NCI-H128 (cell line): ENCODE measurements around the gene TMEM163.
"Not testable (repeated sequence)": the region's sequence is repeated elsewhere in the genome, so short reads cannot be mapped to it uniquely, and the experiment has no call there.

ENCODE experiments used
- DNase-seq: peaks from one replicate; lab custom pipeline; 2025; ENCODE audit not compliant: unreplicated experiment; lab: John Stamatoyannopoulos, UW

TMEM163 gene

GRCh38 chr2:134718817-134719814 lies at the start of gene TMEM163:
Gene TMEM163, minus strand, starts transcription at chr2:134719000.
- no peak for DNase-seq

GRCh38 chr2:134766583-134766982 lies 47.8 kb upstream of the TMEM163 start:
- no peak for DNase-seq

GRCh38 chr2:134765987-134766386 lies 47.2 kb upstream of the TMEM163 start:
- DNase-seq: no peak

- no peak for DNase-seq
Measured at GRCh38 chr2:134764164-134764563, 45.4 kb upstream of the TMEM163 start.

- no peak for DNase-seq
Measured at GRCh38 chr2:134763164-134763710, 44.4 kb upstream of the TMEM163 start.

GRCh38 chr2:134762508-134762907 lies 43.7 kb upstream of the TMEM163 start:
- DNase-seq: no peak

GRCh38 chr2:134760385-134760784 lies 41.6 kb upstream of the TMEM163 start:
- no peak for DNase-seq

- no peak for DNase-seq
Measured at GRCh38 chr2:134758633-134759032, 39.8 kb upstream of the TMEM163 start.

- DNase-seq: not testable (repeated sequence)
Measured at GRCh38 chr2:134751981-134752380, 33.2 kb upstream of the TMEM163 start.

- no peak for DNase-seq
Measured at GRCh38 chr2:134745546-134745945, 26.7 kb upstream of the TMEM163 start.

- DNase-seq: no peak
Measured at GRCh38 chr2:134745023-134745422, 26.2 kb upstream of the TMEM163 start.

- no peak for DNase-seq
Measured at GRCh38 chr2:134739879-134740301, 21.1 kb upstream of the TMEM163 start.

- no peak for DNase-seq
Measured at GRCh38 chr2:134739236-134739878, 20.6 kb upstream of the TMEM163 start.

- no peak for DNase-seq
Measured at GRCh38 chr2:134738141-134738870, 19.5 kb upstream of the TMEM163 start.

- DNase-seq: no peak
Measured at GRCh38 chr2:134737671-134738070, 18.9 kb upstream of the TMEM163 start.

GRCh38 chr2:134736167-134736880 lies 17.5 kb upstream of the TMEM163 start:
- no peak for DNase-seq

GRCh38 chr2:134728163-134728562 lies 9.4 kb upstream of the TMEM163 start:
- DNase-seq: no peak

- no peak for DNase-seq
Measured at GRCh38 chr2:134727385-134727784, 8.6 kb upstream of the TMEM163 start.

- DNase-seq: no peak
Measured at GRCh38 chr2:134726645-134727044, 7.8 kb upstream of the TMEM163 start.

GRCh38 chr2:134725876-134726275 lies 7.1 kb upstream of the TMEM163 start:
- no peak for DNase-seq
